HG02588 (cell line): ENCODE data around the gene TMTC1.

ENCODE experiments used
- ATAC-seq: cut with Tn5 transposase; IDR thresholded peaks from one replicate; pipeline ENCODE4 v1.9.1; 2021; ENCODE audit warnings: mild to moderate bottlenecking, moderate library complexity; ENCODE audit not compliant: unreplicated experiment

The TMTC1 gene

DNA sequence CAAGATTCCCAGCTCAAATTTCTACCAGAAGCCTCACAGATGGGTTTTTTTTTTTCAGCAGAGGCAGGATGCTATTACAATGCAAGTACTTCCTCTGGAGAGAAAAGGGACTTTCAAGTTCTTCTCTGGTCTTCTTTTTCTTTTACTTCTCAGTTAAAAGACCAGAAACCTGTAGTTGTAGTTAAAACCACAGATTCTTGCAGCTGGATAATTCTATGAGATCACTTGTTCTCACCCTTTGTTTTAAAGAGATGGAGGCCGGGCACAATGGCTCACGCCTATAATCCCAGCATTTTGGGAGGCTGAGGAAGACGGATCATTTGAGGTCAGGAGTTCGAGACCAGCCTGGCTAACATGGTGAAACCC lies 238.7 kb downstream of the TMTC1 start:
- ATAC-seq = peak; percentile 88

DNA sequence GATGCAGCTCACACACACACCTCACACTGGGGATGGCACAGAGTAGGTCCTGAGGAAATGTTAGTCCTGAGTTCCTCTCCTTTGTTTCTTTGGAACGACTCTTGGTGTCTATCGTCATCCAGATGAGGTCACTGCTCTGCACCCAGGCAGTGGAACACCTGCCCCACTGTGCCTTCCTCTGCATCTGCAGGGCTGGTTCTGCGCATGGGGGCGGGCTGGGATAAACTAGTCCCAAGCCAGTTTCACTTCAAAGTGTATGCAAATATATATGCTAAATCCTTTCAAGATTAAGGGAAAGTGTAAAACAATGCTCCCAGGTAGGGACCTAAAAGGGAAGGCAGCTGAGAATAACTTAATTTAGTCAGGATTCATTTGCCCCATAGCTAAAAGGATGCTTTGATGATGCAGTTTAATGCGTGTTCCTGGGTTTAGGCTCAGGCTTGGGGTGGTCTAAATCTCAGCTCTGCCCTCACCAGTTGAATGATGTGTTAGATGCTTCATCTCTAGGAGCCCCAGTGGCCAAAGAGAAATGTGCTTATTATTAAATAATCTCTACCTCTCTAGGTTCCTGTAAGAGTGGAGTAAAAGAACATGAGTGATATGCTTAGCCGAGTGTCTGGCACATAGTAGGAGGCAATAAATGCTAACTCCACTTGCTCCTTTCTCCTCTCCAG lies 239.2 kb downstream of the TMTC1 start:
- peak; percentile 31 for ATAC-seq

DNA sequence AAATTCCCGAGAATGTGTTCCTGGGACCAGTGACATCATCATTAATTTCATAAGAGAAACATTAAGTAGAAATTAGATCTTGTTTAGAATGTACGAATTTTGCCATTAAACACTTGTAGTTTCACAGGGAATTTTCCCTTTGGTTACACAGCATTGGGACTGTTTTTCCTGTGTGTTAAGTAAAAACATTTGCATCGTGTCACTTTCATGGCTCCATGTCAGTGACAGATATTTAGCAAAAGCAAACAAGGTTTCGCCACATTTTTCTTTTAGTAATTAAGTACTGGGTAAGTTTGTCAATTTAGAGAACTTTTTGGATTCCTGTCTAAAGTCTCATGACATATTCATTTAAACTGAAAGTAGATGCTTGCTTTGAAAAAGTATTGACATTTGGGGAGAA lies 240.7 kb downstream of the TMTC1 start:
- ATAC-seq = no peak

DNA sequence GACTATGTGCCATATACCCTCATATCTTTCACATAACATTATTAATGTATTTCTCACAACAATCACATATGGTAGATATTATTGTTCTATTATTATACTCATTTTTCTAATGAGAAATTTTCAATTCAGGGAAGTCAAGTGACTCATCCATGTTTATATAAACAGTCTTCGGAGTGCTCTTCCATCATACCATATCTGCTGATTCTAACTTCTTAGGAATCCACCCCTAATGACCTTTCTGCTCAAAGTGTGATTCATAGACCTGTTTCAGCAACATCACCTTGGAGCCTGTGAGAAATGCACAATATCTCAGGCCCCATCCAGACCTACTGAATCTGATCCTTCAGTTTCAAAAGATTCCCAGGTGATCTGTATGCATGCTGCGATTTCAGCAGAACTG lies 246.4 kb downstream of the TMTC1 start:
- no peak for ATAC-seq

DNA sequence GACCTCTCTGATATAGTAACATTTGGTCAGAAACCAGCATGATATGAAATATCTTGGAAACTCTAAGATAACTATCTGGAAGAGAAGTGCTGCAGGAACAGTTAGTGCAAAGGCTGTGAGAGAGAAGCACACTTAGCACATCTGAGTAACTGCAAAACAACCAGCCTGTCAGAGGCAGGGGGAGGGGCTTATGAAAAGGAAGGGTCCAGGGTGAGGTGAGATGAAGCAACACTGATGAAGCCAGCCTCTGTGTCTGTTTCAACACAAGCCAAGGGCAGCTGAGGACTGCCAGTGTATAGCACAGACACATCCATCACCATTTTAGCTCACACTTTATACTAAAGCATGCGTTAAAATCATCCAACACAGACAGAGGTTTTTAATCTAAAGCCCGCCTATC lies 248.8 kb downstream of the TMTC1 start:
- ATAC-seq = no peak

DNA sequence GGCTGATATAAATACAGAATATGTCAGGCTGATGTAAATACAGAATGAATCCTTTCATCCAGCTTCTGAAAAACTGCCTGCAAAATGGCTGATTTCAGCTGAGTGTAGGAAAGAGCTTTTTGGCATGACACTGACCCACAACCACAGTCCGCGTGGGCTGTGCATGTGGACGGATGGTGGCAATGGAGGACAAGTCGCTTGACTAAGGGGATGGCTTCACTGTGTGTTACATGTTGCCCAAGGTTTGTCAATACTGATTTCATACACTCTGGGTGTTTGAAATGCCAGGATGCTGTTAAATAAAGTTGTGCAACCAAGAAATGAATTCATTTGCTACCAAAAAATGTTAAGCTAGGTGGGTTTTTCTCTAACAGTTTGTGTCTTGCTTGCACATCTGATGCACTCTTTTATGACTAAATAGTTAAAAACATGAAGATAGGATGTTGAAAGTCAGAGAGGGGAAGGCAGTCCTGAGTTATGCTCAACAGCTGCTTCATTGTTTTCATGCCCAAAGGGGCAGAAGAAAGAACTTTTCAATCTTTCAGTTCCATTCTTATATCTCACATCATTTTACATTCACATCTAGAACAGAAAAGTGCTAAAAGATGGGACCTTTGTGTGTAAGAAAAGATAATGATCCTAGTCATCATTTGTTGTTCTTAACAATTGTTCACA lies 249.8 kb downstream of the TMTC1 start:
- ATAC-seq = no peak

DNA sequence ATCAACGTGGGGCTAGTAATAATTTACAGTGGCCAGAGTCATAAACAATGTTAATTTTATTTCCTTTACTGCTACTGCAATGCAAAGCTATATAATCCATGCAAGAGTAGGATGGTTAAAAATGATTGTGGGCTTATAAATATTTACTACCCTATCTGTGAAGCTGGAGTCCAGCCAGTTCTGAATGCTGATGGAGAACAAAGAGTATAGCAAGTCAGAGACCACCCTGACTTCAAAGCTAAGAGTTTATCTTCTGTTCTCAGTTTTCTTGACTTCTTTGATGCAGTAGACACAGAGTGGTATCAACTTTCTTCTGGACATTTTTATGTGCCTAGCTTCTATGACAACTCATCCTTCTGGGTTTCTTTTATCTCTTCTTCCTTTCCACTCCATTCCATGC lies 252.3 kb downstream of the TMTC1 start:
- no peak for ATAC-seq

DNA sequence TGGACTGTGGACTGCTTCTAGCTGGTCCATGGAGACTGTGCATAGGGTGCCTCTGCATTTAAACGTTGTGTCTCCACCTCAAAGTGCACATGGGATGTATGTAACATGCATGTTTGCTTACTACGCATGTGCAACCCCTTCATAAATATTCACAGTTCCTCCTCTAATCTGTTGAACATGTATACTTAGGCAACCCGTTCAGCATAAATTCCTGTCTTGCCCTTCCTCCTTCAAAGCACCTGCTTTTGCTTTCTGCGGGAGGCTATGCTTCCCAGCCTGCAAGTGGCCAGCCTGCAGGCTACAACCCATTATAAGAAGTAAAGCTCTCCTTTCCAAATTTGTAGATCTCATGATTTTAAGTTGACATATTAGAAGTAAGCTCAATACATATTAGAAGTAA lies 253.3 kb downstream of the TMTC1 start:
- ATAC-seq = no peak

DNA sequence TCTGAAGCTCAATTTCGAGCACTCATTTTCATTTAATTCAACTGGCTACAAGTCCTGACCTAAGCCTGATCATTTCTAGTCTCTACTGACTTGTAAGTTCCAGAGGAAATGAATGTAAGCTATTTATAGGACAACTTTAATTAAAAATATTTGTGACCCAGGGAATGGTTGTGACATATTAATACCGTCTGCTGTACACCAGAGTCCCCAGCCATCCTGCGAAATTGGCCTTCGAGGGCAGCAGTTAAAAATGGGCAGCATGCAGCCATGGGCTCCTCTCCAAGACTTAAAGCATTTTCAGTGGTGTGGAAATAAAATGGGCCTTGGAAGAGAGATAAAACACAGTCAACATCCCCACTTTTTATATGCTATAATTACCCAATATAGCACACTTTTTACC lies 255.6 kb downstream of the TMTC1 start:
- no peak for ATAC-seq

DNA sequence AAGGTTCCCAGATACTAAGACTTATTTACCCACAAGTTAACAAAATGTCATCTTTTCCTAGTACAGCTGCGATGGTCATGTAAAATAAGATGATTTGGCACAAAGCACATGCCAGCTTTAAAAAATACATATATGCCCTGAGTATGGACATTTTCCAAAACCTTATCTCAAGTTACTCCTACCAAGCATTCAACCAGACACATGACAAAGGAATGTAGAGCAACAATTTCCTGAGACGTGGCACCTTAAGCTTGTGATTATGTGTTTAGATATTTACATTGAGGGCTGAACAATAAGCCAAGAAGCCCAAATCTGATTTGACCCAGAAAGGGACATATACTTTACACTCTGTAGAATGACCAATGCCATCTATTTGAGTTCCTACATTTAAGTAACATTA lies 261.8 kb downstream of the TMTC1 start:
- ATAC-seq = no peak

DNA sequence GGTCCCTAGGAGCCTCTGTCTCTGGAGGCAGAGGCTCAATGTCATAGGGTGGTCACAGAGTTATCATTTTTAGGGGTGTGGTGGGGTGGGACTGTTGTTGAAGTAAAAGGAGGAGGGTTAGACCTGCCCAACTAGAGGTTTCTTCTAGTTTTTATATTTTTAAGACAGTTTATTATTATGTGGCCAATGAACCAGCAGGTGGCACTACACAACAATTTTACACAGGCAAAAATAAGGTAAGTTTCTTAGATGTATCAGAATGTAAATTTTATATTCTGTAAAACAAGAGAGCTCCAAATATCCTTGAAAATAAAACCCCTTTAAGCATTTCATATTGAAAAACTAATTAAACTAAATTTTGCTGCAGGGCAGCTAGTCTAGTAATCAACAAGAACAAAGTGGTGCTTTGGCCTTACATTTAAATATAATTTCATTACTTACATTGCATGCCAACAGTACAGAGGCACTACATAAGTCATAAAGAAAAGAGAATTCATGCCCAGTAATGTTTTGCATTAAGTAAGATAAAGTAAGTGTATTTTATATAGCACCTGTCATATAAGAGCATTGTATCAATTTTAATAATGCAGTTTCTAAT lies 264.1 kb downstream of the TMTC1 start:
- no peak for ATAC-seq

DNA sequence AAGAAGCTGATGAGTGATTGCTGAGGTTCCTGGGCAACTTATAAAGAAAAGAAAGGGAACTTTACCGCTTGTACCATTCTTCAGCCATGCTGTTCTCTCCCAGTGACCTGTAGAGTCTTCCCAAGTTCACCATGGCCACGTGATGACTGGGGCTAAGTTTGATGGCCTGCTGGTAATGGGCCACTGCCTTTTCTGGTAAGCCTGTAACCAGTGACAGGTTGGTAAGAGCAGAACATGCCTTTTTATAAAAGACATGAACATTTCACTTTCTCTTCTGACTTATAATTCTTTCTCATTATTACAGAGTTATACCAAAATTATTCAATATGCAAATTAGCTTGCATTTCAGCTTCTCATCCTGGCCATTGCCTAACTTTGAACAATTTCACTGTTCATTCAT lies 265.3 kb downstream of the TMTC1 start:
- ATAC-seq = no peak

DNA sequence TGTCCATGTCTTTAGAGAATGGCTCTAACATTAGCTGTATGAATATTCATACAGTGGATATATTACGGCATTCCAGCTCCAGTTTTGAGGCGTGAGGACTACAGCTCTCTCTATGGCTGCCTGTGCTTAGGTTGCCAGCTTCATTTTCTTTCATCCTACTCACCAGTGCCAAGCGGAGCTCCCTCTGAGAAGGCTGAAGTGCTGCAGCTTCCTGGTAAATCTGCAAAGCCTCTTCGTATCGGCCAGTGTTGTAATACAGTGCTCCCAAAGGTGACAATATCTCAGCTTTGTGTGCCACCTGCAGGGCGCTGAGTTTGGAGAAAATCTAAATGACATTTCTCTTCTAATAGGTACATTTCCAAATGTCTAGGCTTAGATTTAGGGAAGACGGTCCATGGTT lies 266.5 kb downstream of the TMTC1 start:
- no peak for ATAC-seq

DNA sequence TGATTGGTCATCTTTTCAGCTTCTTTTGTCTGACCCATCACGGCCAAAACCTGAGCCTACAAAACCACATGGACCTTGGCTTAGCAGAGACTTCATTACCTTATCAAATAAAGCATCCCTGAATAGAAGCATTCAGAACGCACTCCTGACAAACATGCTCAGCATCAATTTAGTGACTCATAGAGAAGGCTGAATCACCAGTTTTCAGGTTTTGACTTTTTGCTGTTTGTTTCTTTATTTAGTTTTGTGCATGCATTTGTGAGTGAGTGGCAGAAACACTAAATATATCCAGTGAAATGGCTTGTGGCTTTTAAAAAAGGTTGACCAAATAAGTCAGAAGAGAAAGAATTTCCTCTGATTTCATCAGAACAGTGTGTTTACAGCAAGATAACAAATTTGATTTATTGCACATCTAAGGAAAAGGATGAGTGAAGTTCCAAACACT lies 267.3 kb downstream of the TMTC1 start:
- no peak for ATAC-seq

DNA sequence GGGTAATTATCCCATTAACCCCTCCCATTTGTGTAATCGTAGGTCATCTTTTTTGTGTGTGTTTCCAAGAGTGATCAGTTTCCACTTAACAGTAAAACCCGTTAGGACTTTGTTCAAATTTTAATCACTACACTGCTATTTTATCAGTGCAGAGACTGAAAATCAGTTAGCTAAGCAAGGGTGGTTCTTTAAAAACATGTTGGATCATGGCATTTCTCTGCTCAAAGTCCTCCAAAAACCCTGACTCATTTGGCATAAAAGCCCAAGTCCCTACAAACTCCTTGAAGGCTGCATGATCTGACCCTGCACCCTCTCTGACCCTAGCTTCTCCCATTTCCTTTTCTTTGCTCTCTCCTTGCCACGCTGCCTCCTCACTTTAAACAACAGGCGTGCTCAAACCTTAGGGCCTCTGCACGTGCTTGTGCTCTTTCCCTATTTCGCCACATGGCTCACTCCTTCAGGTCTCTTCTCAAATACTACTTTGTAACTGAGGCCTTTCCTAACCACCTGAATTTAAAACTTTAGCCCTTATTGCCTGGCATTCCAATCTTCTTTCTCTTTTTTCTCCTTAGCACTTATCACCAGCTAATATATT lies 273.1 kb downstream of the TMTC1 start:
- no peak for ATAC-seq

DNA sequence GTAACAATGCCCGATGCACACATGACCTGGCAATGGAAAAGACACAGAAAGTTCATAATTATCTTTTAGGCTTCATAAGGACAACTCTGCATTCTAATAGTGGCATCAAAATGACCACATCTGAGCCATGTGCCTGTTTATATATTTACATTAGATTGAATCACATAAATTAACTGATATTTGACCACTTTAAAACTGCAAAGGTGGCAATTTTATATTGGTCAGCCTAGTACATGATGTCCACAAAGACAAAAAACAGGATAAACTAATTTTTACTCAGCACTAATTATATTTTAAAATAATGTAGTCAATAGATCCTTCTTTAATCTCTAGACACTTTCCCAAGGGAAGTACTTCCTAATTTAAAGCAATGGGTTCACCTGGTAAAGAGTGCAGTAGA lies 274.2 kb downstream of the TMTC1 start:
- ATAC-seq = no peak

DNA sequence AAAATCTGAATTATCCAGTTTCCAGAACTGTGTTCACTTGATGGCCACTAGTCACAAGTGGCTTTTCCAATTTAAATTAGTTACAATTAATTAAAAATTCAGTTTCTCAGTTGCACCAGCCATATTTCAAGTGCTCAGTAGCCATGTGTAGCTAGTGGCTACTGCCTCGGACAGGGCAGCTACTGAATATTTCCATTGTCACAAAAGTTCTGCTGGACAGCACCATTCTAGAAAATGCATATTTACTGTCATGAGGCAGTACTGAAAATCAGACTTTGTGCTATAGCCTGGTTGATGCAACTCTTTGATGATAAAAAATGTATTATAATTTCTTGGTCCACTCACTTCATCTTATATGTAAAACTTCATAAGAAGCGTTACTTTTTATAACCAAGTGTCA lies 274.8 kb downstream of the TMTC1 start:
- ATAC-seq = no peak

DNA sequence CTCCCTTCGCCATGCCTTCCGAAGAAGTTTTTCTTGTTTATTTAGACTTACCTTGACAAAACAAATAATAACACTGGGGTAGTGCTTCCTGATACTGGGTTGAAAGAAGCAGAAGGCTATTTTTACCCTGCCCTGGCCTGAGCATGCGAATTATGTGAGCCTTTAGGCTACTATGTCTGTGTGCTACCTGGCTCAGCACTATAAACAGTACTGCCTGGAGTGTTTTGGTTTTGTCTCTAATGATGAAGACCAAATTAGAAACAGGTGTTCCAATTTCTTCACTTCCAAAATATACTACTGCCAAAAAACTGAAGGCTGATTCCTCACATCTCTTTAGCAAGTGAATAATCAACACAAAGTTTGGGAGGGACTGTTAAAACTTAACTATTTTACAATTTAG lies 278.6 kb downstream of the TMTC1 start:
- no peak for ATAC-seq

DNA sequence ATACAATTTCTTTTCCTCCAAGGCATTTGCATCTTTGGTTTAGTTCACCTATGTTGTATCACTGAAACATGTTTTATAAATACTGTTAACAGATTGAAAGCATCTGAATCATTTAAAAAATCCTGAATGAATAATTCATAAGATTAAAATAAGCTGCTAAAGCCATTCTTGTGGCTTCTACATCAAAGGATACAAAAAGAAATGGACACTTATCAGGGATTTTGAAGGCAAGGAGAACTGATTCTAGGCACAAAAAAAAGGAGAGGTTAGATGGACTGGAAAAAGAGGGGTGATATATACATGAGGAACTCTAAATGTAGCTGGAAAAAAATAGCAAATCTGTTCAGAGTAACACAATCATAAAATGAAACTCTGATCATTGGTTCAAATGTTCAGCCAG lies 280.5 kb downstream of the TMTC1 start:
- no peak for ATAC-seq

DNA sequence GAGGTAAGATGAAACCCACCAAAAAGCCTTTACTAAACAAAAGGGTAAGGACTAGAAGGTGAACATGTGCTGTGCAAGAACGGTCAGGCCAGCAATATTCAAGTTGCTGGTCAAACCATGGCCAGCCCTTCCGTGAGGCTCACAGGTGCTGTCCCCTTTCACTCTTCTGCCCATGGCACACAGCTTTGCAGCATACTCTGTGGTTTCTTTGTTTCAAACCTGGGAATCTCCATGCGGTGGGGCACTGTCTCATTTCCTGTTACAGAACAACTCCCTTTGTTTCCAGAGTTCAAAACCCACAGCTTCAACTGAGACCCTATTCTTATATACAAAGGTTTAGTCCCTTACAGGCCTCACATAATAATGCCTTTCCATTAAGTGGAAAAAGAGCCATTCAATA lies 284.5 kb downstream of the TMTC1 start:
- ATAC-seq = no peak

DNA sequence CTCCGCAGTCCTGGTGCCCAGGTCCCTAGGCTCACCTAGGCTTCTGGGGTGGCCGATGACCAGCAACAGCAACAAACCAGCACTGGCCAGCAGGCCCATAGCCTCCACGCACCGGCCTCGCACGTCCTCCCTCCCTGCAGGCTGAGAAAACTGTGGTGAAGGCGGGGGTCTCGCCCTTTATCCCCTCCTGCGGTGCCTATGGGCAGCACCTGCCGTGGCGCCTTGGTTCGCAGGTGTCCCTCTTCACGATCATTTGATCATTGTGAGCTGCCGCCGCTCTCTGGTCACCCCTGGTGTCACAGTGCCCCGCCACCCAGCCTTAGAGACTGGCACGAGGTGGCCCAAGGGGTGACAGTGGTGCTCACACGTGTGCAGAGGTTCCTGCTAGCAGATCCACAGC lies 286.2 kb downstream of the TMTC1 start, which contains the start of gene OVCH1:
Gene OVCH1, minus strand, starts transcription at position 99 of the 400 bp plus-strand sequence. Its CDS starts 0 bp downstream, at position 99.
- ATAC-seq = no peak

DNA sequence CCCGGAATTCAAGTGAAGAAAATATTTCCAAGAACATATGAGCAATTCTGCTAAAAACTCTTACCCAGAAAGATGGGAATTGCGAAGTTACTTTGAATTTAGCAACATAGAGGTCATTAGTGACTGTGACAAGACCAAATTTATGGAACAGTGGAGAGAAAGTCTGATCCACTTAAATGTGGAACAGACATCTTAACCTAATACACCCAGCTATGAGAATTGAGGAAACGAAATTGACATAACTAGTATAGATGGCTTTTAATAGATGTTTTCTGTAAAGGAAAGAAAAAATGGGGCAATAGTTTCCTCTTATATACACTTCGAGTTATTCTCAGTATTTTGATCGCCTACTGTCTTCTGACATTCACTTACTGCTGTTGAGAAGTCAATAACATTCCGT lies 290.9 kb downstream of the TMTC1 start:
- ATAC-seq = no peak
